Measurements from ENCODE around the gene DNMT1.
A peak's percentile ranks its signal among the peaks of the same experiment; 100 is the strongest.

DNMT1 gene

GRCh38 chr19:10093295-10094186, 101.2 kb downstream of the DNMT1 start:
- no peak for DNase-seq (ENCODE audit: low spot score)

DNA sequence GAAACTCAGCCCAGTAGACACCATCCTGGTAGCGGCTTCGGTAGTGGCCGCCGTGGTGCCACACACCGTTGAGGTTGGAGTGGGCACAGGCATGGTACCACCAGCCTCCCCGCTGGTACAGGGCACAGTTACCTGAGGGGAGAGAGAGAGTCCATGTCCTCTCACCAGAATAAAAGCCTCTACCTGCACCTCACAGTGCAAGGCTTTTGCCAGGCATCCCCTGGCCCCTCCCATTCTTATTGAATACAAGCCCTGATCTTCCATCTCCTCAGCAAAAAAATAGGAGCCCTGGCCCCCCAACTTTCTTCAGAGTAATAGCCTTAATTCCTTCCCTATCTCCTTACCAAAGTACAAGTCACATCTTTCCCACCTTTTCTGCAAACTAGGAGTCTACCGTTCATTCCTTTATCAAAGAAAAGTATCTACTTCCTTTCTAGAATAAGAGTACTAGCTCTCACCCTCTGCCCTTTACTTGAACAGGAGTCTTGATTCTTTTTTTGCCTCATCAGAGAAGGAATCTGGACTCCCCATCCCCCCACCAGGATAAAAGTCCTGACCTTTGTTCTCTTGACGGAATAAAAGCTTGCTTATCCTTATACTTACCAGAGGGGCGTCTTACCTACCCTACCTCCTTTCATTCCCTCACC, 102.0 kb downstream of the DNMT1 start:
- DNase-seq (ENCODE audit: low spot score): no peak

DNA sequence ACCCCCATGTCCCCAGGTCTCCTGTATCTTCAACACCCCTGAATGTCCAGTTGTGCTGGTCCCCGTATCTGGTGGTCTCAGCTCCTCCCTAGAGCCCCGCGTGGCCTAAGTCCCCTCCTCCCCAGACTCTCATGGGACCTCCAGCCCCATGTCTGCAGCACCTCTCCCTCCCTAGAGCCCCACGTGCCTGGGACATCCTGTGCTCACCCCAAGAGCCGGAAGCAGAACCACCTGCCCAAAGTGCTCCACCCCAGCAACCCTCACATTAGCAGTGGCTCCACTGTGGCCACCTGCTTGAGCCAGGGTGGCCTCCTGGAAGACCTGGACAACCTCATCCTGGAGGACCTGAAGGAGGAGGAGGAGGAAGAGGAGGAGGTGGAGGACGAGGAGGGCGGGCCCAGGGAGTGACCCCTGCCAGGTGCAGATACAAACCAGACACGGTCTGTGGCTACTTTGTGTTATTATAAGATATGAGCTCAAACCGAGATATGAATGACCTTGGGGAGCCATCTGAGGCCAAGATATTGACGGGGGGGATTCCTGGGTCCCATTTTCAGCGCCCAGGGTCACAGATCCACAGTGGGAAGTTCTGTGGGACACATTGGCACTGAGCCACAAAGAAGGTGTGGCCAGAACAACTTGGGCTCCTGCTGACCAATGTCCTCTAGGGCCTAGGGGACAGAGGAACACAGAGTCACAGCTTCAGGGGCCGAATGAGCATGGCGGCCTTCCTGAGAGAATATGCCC, 102.7 kb downstream of the DNMT1 start:
- DNase-seq (ENCODE audit: low spot score): no peak

DNA sequence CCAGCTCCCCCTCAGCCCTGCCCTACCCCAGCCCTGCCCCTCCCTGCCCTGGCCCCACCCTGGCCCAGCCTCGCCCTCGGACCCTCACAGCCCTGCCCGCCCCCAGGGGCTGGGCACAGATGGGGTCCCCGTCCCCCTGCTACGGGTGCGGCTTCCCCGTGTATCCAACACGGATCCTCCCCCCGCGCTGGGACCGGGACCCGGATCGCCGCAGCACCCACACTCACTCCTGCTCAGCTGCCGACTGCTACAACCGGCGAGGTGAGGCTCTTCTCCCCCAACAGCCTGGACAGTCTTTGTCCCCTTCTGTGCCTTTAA, 103.4 kb downstream of the DNMT1 start:
- DNase-seq (ENCODE audit: low spot score): no peak

DNA sequence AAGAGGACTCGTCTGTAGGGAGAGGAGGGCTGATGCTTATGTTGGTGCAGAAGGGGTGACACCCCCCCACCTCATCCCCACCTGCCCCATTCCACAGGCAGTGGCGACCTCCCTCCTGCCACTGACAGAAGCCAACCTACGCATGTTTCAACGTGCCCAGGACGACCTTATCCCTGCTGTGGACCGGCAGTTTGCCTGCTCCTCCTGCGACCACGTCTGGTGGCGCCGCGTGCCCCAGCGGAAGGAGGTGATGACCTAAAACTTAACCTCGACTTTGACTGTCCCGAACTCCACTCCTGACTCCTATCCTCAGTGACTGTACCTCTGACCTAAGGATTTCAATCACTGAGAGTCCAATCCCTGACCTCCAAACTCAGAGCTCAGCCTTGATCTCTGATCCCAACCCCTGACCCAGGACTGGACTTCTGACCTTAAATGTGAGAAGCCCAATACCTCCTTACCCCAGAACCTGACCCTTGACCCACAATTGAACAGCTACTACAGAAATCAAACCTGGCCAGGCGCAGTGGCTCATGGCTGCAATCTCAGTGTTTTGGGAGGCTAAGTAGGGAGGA, 104.9 kb downstream of the DNMT1 start:
- DNase-seq (ENCODE audit: low spot score): no peak

- no peak for DNase-seq (ENCODE audit: low spot score)
Measured at GRCh38 chr19:10088949-10089554, 105.7 kb downstream of the DNMT1 start.

- DNase-seq (ENCODE audit: low spot score): no peak
Measured at GRCh38 chr19:10087296-10088061, 107.3 kb downstream of the DNMT1 start.

GRCh38 chr19:10086591-10087192, 108.1 kb downstream of the DNMT1 start:
- DNase-seq (ENCODE audit: low spot score): no peak

GRCh38 chr19:10085641-10086590, 108.8 kb downstream of the DNMT1 start, which contains the start of gene SHFL:
Gene SHFL (plus strand): TSS chr19:10086317. CDS start chr19:10086428, 111 bp downstream.
- peak; percentile 62 for DNase-seq (ENCODE audit: low spot score)

- DNase-seq (ENCODE audit: low spot score): no peak
Measured at GRCh38 chr19:10084803-10085202, 110.0 kb downstream of the DNMT1 start.

DNA sequence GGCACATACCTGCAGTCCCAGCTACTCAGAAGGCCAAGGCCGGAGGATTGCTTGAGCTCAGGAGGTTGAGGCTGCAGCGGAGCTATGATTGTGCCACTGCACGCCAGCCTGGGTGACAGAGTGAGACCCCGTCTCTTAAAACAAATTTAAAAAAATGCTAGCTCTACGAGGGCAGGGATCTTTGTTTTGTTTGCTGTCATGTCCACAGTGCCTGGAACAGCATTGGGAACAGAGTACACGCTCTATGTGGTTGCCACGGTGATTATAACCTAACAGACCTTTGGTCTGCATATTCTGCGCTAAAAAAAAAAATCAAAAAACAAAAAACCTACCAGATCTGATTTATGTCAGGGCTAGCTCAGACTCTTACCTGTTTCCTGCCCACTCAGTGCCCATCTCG, 110.8 kb downstream of the DNMT1 start:
- DNase-seq (ENCODE audit: low spot score): no peak

All from kidney tubule cell (primary cell).